Fibroblast of lung (primary cell): Measurements from ENCODE around the gene SHANK1. TPM values are rescaled to one million over a fixed set of nuclear protein-coding genes. Genes with fewer than 3 reads are reported as not detected.

Experiments used
- DNase-seq, 2 donors: peaks; one replicate each; pipeline versions ENCODE4 v3.0.0 to v3.0.0-alpha.2; 2010; ENCODE audit warnings: low read depth in 2 of 2
- H2AFZ ChIP-seq: 2 replicates; pipeline ENCODE4 v1.5.1; 2012; ENCODE audit warnings: low read length, control low read depth, inconsistent platforms
- H3K27ac ChIP-seq: 2 replicates; pipeline ENCODE4 v1.5.1; 2011; ENCODE audit warnings: low read length, control low read depth; ENCODE audit not compliant: insufficient read depth
- H3K27me3 ChIP-seq: 2 replicates; pipeline ENCODE4 v1.5.1; 2011; ENCODE audit warnings: mild to moderate bottlenecking, low read length; ENCODE audit not compliant: control insufficient read depth, insufficient read depth
- H3K36me3 ChIP-seq: 2 replicates; pipeline ENCODE4 v1.5.1; 2011; ENCODE audit warnings: low read length; ENCODE audit not compliant: control insufficient read depth, insufficient read depth
- H3K4me1 ChIP-seq: 2 replicates; pipeline ENCODE4 v1.5.1; 2011; ENCODE audit warnings: low read length; ENCODE audit not compliant: control insufficient read depth, insufficient read depth; ENCODE audit errors: extremely low read depth
- H3K4me2 ChIP-seq: 2 replicates; pipeline ENCODE4 v1.5.1; 2011; ENCODE audit warnings: low read length, control low read depth; ENCODE audit not compliant: insufficient read depth; ENCODE audit errors: extremely low read depth
- H3K4me3 ChIP-seq, 4 experiments: fragments of 200-600 bp in 1 of 4; sonication (generic) in 1 of 4; replicated peaks in 1 of 4; 2 replicates each; pipeline ENCODE4 v1.5.1; 2011 to 2016; ENCODE audit warnings: low read length in 4 of 4, low read depth in 3 of 4, mild to moderate bottlenecking in 3 of 4, control low read depth in 2 of 4, inconsistent platforms in 1 of 4, mixed read lengths in 1 of 4; ENCODE audit not compliant: insufficient read depth in 1 of 4; ENCODE audit errors: control extremely low read depth in 1 of 4
- H3K79me2 ChIP-seq: 2 replicates; pipeline ENCODE4 v1.5.1; 2012; ENCODE audit warnings: mild to moderate bottlenecking, low read length, inconsistent platforms; ENCODE audit not compliant: control insufficient read depth, insufficient read depth
- H3K9ac ChIP-seq: 2 replicates; pipeline ENCODE4 v1.5.1; 2011; ENCODE audit warnings: mild to moderate bottlenecking, low read length, control low read depth; ENCODE audit not compliant: insufficient read depth
- H3K9me3 ChIP-seq: 2 replicates; pipeline ENCODE4 v1.5.1; 2012; ENCODE audit warnings: low read depth, low read length; ENCODE audit not compliant: control insufficient read depth, insufficient read depth
- H4K20me1 ChIP-seq: 2 replicates; pipeline ENCODE4 v1.5.1; 2011; ENCODE audit warnings: low read length; ENCODE audit not compliant: control insufficient read depth, insufficient read depth; ENCODE audit errors: extremely low read depth
- CTCF ChIP-seq, 2 donors: IDR thresholded peaks in 1 of 2; conservative IDR thresholded peaks in 1 of 2; 1 replicate in 1 of 2; 2 replicates in 1 of 2; pipeline ENCODE4 v1.5.1; 2011 to 2012; ENCODE audit warnings: low read length in 2 of 2, control low read depth in 1 of 2, inconsistent platforms in 1 of 2, low read depth in 1 of 2, mild to moderate bottlenecking in 1 of 2
- EZH2 ChIP-seq: IDR thresholded peaks from 2 replicates; pipeline ENCODE4 v1.5.1; 2012; ENCODE audit warnings: low read length, control low read depth, mild to moderate bottlenecking; ENCODE audit errors: missing control alignments
- polyA plus RNA-seq, 2 donors: library from polyadenylated mRNA; depleted of rRNA in 1 of 2; stranded (reverse) in 1 of 2; unstranded in 1 of 2; fragments of >200 nt; gene quantifications; 2 replicates each; pipeline ENCODE4 v1.2.1, GENCODE V29; 2011 to 2012; ENCODE audit warnings: missing spikeins in 1 of 2
- total RNA-seq: library from RNA; depleted of rRNA; stranded (reverse); fragments of >200 nt; gene quantifications from 2 replicates; pipeline ENCODE4 v1.2.1, GENCODE V29; 2014

The SHANK1 gene
- total and polyA plus RNA-seq, 2 donors (not counting 1 experiment from before 2014, with no cell fraction given) = 1.4 to 7.9 TPM

- H3K9ac ChIP-seq = no peak overlapping the region
- no peaks in the 10 kb centered on the region for H3K79me2 ChIP-seq
- no peaks in the 10 kb centered on the region for H3K4me1 ChIP-seq
- no peak overlapping the region for H3K4me2 ChIP-seq
- no peaks in the 10 kb centered on the region for H4K20me1 ChIP-seq
- H2AFZ ChIP-seq = no peak overlapping the region
- no peak overlapping the region for H3K27ac ChIP-seq
- TF ChIP-seq CTCF (conservative IDR thresholded peaks at IDR 0.05 in 1 of 2, IDR thresholded peaks at IDR 0.05 in 1 of 2; ENCODE audit: low read depth in 1 of 2, low read length in 2 of 2) (no peak), EZH2 (no peak)
- H3K4me3 ChIP-seq = no peak overlapping the region
- no peaks in the 10 kb centered on the region for H3K9me3 ChIP-seq
- no peaks in the 10 kb centered on the region for H3K36me3 ChIP-seq
- H3K27me3 ChIP-seq = no peaks in the 10 kb centered on the region
- no peak for DNase-seq
Observed at GRCh38 chr19:50745221-50745620, 25.6 kb upstream of the SHANK1 start.

- H3K36me3 ChIP-seq = no peaks in the 10 kb centered on the region
Observed at GRCh38 chr19:50743537-50743936, 23.9 kb upstream of the SHANK1 start.

GRCh38 chr19:50741179-50741933, 21.8 kb upstream of the SHANK1 start:
- Histone ChIP-seq H3K9ac (no peak overlapping the region), H3K4me2 (no peak overlapping the region), H3K27me3 (no peaks in the 10 kb centered on the region), H3K36me3 (no peaks in the 10 kb centered on the region), H3K4me1 (no peaks in the 10 kb centered on the region), H2AFZ (no peak overlapping the region), H3K27ac (no peak overlapping the region), H3K9me3 (no peaks in the 10 kb centered on the region), H4K20me1 (no peaks in the 10 kb centered on the region), H3K4me3 (no peak overlapping the region), H3K79me2 (no peaks in the 10 kb centered on the region)
- DNase-seq = no peak
- no peak for TF ChIP-seq EZH2
- TF ChIP-seq CTCF (conservative IDR thresholded peaks at IDR 0.05 in 1 of 2, IDR thresholded peaks at IDR 0.05 in 1 of 2; ENCODE audit: low read depth in 1 of 2, low read length in 2 of 2) = no peak

More at GRCh38 chr19:50743537-50743936, 23.9 kb upstream of the SHANK1 start:
- Histone ChIP-seq H3K9ac (no peak overlapping the region), H2AFZ (no peak overlapping the region), H3K4me2 (no peak overlapping the region), H3K9me3 (no peaks in the 10 kb centered on the region), H3K27ac (no peak overlapping the region), H4K20me1 (no peaks in the 10 kb centered on the region), H3K79me2 (no peaks in the 10 kb centered on the region), H3K27me3 (no peaks in the 10 kb centered on the region), H3K4me1 (no peaks in the 10 kb centered on the region), H3K4me3 (no peak overlapping the region)
- DNase-seq = no peak
- TF ChIP-seq CTCF (conservative IDR thresholded peaks at IDR 0.05 in 1 of 2, IDR thresholded peaks at IDR 0.05 in 1 of 2; ENCODE audit: low read depth in 1 of 2, low read length in 2 of 2) (no peak), EZH2 (no peak)
